Mammary epithelial cell (primary cell): ENCODE measurements around the gene IL3.

Experiments
- CTCF ChIP-seq, 2 donors: IDR thresholded peaks in 1 of 2; conservative IDR thresholded peaks in 1 of 2; 2 replicates each; pipeline ENCODE4 v1.5.1; 2011 to 2012; ENCODE audit warnings: inconsistent platforms in 2 of 2, low read length in 2 of 2, mild to moderate bottlenecking in 2 of 2, control low read depth in 1 of 2, low read depth in 1 of 2; ENCODE audit not compliant: insufficient read depth in 1 of 2; ENCODE audit errors: extremely low read depth in 1 of 2
- EZH2 ChIP-seq: IDR thresholded peaks from 2 replicates; pipeline ENCODE4 v1.6.1; 2012; ENCODE audit warnings: low read length, inconsistent platforms, borderline replicate concordance

DNA sequence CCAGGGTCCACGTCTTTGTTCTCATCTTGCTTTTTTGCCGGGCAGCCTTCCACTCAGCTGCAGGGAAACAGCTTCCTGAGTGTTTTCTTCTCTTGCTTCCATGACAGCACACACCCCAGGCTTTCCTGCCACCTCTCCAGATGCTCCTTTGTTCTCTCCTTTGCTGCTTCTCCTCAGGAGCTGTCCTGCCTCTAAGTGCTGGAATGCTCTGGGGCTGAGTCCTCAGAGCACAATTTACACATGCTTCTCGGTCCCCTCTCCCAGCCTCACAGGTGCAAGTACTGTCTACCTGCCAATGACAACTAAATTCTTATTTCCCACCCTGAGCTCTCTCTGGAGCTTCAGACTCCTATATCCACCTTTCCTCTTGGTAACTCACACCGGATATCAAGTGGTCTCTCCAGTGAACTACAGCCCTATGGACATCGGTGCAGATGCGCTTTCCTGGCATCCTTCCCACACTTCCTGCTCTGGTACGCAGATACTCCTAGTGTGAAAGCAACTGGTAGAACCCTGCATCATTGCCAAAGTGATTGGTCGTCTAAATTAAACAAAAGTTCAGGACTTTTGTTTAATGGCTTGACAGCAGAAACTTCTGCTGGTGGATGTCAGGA lies 35.6 kb upstream of the IL3 start:
- TF ChIP-seq CTCF (conservative IDR thresholded peaks at IDR 0.05 in 1 of 2, IDR thresholded peaks at IDR 0.05 in 1 of 2; ENCODE audit: extremely low read depth in 1 of 2, insufficient read depth in 1 of 2, low read depth in 1 of 2, low read length in 2 of 2): no peak
- TF ChIP-seq EZH2: no peak
